ENCODE measurements around the gene TNFRSF9. TPM values are rescaled to one million over a fixed set of nuclear protein-coding genes. Genes with fewer than 3 reads are reported as not detected.
A peak's percentile ranks its signal among the peaks of the same experiment; 100 is the strongest.

Gene TNFRSF9
- total RNA-seq, 2 experiments from 2014 or later: 146 to 149 TPM

DNA sequence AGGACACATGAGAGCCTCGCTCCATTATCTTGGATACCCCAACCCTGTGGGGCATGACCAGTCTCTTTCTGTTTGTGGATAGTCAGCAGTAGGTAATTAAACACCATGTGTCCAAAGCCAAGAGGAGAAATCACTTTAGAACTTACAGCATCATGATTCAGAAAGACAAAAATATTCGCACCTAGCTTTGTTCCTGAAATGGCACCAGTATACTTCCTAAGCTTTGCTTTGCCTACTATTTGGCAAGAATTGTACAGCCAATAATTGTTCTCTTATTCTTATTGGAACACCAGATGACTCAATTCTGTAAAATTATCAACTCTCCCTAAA is 24.2 kb downstream of the TNFRSF9 start:
- Mint-ChIP-seq H3K4me3 (peak overlapping the region; percentile 24), H3K27me3 (no peaks in the 10 kb centered on the region), H3K27ac (peak overlapping the region; percentile 86), H3K36me3 (peaks cover 45% of the 10 kb centered on the region), H3K4me1 (peaks cover 67% of the 10 kb centered on the region), H3K9me3 (peaks cover 4% of the 10 kb centered on the region)
- no peak for DNase-seq

DNA sequence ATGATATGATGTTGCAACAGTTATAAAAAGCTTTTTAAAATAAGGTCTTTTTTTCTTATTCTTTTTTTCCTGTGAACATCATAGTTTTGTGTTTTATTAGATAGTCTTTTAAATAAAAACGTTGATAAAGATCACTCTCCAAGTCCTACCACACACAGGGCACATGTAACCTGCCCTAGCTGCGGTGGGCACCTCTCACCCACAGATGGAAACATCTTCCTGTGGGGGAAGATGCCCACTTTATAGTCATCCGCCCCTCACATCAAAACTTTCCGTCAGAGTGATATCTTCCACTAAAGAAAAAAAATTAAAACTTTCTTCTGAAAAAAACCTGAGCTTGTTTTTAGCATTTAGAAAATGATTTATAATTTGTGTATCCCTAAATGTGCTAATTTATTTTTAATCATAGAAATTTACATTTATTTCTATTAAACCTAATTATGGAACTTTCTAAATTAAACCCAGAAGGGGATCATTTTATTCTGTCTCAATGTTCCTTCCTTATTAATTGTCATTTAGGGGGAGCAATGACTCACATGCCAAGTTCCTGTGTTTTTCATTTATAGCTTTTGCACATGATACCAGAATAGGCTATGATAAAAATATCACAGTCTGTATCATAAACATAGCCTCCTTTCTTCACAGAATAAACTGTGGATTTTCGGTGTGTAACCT is 24.7 kb downstream of the TNFRSF9 start:
- H3K27me3 Mint-ChIP-seq: no peaks in the 10 kb centered on the region
- H3K27ac Mint-ChIP-seq: peak overlapping the region; percentile 89
- H3K36me3 Mint-ChIP-seq: peaks cover 42% of the 10 kb centered on the region
- peak overlapping the region; percentile 24 for H3K4me3 Mint-ChIP-seq
- H3K9me3 Mint-ChIP-seq: peaks cover 4% of the 10 kb centered on the region
- peaks cover 68% of the 10 kb centered on the region for H3K4me1 Mint-ChIP-seq
- DNase-seq: peak; percentile 61

DNA sequence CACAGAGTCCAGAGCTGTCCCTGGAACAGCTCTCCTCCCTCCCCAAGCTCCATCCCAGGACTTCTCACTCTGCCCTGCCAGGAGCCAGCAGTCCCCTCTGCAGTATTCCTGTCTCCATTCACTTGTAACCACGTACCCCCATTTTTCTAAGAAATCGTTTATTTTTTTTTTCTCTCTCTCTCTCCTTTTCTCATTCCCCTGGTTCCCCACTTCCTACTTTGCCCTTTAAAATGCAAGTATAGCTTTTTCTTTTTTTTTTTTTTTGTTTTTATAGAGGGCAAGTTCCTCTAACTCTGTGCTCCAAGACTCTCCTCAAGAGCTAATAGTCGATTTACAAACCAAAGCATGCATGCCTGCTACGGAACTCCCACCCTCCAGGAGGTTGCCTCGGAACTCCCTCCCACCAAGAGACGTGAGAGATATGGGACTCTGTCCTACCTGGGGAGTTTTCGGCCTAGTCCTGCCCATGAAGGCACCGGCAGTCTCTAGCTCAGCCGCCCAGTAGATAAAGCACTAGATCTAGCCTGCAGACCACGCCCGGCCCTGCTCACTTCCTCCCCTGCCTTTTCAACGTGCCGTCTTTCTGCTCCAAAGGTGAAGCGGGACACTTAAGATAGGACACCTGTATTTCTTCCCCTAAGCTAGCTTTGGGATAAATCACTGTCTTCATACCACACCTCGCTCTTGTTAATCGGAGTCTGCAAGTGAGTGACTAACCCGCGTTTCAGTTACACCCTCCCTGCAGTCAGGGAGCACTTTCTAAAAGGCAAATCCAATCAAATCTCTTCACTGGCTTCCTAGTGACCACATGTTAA is 27.7 kb downstream of the TNFRSF9 start:
- H3K4me1 Mint-ChIP-seq: peaks cover 46% of the 10 kb centered on the region
- H3K36me3 Mint-ChIP-seq: peaks cover 23% of the 10 kb centered on the region
- no peaks in the 10 kb centered on the region for H3K27me3 Mint-ChIP-seq
- no peak for DNase-seq
- peak overlapping the region; percentile 58 for H3K4me3 Mint-ChIP-seq
- H3K9me3 Mint-ChIP-seq: peaks cover 1% of the 10 kb centered on the region
- peak overlapping the region; percentile 83 for H3K27ac Mint-ChIP-seq

DNA sequence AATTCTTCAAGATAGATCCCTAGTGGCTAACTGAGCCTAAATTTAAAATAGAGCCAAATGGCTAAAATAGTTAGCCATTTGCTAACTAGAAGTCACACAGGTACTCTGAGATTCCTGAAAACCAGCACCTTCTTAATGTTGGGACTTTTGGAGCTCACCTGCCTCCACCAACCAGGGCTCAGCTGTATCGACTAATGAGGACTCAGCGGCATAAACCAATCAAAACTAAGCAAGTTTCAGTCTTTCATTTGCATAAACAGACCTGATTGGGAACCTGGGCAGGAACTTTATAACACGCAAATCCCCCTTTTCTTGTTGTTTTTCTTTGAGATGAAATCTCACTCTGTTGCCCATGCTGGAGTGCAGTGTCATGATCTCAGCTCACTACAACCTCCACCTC is 28.5 kb downstream of the TNFRSF9 start:
- DNase-seq: no peak
- Mint-ChIP-seq H3K27me3 (no peaks in the 10 kb centered on the region), H3K4me1 (peaks cover 41% of the 10 kb centered on the region), H3K4me3 (peak overlapping the region; percentile 58), H3K36me3 (peaks cover 19% of the 10 kb centered on the region), H3K27ac (no peak overlapping the region), H3K9me3 (peaks cover under 1% of the 10 kb centered on the region)

DNA sequence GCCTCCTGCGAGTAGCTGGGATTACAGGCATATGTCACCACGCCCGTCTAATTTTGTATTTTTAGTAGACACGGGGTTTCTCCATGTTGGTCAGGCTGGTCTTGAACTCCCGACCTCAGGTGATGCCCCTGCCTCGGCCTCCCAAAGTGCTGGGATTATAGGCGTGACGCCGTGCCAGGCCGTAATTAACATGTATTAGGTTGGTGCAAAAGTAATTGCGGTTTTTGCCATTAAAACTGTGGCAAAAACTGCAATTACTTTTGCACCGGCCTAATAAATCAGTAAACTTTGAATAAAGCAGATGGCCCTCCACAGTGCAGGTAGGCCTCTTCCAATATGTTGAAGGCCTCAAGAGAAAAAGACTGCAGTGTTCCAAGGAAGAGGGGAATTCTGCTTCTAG is 35.4 kb downstream of the TNFRSF9 start:
- Mint-ChIP-seq H3K27me3 (no peaks in the 10 kb centered on the region), H3K4me3 (no peak overlapping the region), H3K9me3 (no peaks in the 10 kb centered on the region), H3K27ac (no peak overlapping the region), H3K36me3 (peaks cover 5% of the 10 kb centered on the region), H3K4me1 (peaks cover 9% of the 10 kb centered on the region)
- DNase-seq: no peak

DNA sequence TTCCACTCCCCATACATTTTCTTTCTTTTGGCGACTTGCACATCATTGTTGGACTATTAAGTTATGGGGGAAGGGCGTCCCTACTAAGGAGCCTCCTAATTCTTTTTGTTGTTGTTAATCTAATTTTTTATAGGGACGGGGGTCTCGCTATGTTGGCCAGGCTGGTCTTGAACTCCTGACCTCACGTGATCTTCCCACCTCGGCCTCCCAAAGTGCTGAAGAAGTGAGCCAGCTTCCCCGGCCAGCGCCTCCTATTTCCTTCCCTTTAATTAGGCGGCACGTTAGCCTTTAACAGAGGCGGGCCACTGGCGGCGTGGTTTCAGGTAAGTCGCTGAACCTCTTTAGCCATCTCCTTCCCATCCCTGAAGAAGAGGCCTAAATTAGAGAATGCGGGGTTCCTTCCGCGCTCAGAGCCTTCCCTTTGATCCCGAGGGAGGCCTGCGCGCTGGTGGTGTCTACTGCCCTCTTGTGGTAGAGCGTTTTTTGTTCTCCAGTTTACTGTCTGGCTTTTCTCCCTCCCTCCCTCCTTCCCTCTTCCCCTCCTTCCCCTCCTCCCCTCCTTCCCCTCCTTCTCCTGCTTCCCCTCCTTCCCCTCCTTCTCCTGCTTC is 38.1 kb downstream of the TNFRSF9 start:
- H3K4me1 Mint-ChIP-seq: peaks cover 16% of the 10 kb centered on the region
- H3K36me3 Mint-ChIP-seq: peaks cover 5% of the 10 kb centered on the region
- H3K4me3 Mint-ChIP-seq: peak overlapping the region; percentile 43
- H3K27me3 Mint-ChIP-seq: no peaks in the 10 kb centered on the region
- H3K27ac Mint-ChIP-seq: no peak overlapping the region
- peak; percentile 54 for DNase-seq
- H3K9me3 Mint-ChIP-seq: no peaks in the 10 kb centered on the region

DNA sequence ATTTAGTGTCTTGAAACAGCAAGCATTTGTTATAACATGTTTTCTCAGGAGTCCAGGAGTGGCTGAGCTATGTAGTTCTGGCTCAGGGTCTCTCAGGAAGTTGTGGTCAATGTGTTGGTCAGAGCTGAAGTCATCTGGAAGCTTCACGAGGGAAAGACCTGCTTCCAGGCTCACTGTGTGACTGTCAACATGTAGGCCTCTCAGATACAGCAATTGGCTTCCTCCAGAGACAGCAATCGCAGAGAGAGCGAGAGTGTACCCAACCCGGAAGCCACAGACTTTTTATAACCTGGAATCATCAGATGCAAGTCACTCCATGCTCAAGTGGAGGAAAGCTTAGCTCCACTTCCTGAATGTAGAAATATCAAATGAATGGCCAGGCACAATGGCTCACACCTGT is 40.9 kb downstream of the TNFRSF9 start:
- Mint-ChIP-seq H3K27ac (no peak overlapping the region), H3K4me3 (no peak overlapping the region), H3K36me3 (no peaks in the 10 kb centered on the region), H3K4me1 (peaks cover 14% of the 10 kb centered on the region), H3K9me3 (no peaks in the 10 kb centered on the region), H3K27me3 (no peaks in the 10 kb centered on the region)
- DNase-seq: no peak

DNA sequence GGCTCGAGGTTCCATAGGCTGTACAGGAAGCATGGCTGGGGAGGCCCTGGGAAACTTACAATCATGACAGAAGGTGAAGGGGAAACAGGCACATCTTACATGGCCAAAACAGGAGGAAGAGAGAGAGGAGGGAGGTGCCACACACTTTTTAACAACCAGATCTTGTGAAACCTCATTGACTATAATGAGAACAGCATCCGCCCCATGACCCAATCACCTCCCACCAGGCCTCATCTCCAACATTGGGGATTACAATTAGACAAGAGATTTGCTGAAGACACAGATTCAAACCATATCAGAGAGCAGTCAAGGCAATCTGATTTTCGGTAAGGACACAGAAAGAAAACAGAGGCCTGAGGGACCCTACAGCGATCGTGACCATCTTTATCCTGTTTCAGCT is 41.7 kb downstream of the TNFRSF9 start:
- Mint-ChIP-seq H3K36me3 (no peaks in the 10 kb centered on the region), H3K27me3 (no peaks in the 10 kb centered on the region), H3K4me3 (no peak overlapping the region), H3K9me3 (no peaks in the 10 kb centered on the region), H3K4me1 (peaks cover 14% of the 10 kb centered on the region), H3K27ac (no peak overlapping the region)
- no peak for DNase-seq

DNA sequence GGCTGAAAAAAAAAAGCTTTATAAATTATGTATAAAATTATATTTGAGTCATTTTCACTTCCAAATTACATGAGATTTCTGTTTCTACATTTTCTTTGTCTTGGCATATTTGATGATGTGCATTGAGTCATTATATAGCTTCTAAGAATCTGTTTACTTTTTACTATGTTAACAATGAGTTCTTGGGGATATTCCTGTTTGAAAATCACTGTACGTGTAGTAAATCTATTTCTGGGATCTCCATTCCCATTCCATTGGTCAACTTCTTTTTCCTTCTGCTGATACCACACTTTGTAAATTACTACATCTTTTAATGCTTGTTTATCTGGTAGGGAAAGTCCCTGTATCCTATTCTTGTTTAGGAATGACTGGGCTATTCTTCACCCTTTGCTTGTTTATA is 43.6 kb downstream of the TNFRSF9 start:
- no peak overlapping the region for H3K4me3 Mint-ChIP-seq
- no peaks in the 10 kb centered on the region for H3K27me3 Mint-ChIP-seq
- H3K4me1 Mint-ChIP-seq: peaks cover 6% of the 10 kb centered on the region
- no peaks in the 10 kb centered on the region for H3K9me3 Mint-ChIP-seq
- no peaks in the 10 kb centered on the region for H3K36me3 Mint-ChIP-seq
- DNase-seq: no peak
- H3K27ac Mint-ChIP-seq: no peak overlapping the region

DNA sequence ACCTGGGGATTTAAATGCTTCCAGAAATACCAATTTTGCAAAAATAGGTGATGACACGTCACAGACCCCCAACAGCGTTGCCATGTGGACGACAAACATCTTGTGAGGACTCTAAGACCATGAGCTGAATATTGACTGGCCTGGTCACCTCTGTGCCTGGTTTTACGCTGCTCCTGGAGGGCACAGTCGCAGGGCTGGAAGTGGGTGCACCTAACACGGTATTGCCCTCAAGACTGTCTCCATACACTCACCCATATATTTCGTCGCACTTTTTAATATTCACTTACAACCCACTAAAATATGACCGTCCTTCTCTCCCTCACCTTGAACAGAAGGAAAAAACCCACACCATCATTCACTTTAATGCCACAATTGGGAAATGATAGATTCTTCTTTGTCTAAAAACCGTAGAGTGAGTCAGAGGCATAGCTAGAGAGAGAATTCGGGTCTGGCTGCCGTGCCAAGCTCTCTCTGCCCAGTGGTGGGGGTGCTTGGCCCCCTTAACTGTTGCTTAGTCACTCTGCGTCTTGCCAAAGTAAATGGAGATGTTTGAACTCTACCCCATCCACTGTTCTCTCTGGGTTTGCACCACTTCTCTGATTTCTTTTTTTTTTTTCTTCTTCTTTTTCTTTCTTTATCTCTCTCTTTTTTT is 47.0 kb downstream of the TNFRSF9 start:
- Mint-ChIP-seq H3K9me3 (no peaks in the 10 kb centered on the region), H3K27me3 (peaks cover 3% of the 10 kb centered on the region), H3K4me3 (no peak overlapping the region), H3K36me3 (no peaks in the 10 kb centered on the region), H3K27ac (no peak overlapping the region), H3K4me1 (no peaks in the 10 kb centered on the region)
- no peak for DNase-seq

DNA sequence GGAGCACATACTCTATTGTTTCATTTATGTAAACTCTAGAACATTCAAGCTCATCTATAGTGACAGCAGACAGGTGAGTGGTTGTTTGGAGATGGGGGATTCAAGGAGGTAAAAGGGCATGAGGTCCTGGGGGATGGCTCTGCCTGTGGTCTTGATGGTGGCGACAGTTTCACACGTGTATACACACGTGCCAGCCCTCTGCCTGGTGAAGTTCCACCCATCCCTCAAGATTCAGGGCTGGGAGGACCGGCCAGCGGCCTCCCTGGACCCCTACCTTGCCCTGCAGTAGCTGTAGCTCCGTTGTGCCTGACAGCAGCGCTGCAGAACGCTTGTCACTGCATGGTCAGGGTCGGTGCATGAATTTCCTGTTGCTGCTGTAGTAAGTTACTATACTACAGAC is 48.8 kb downstream of the TNFRSF9 start:
- no peaks in the 10 kb centered on the region for H3K9me3 Mint-ChIP-seq
- H3K36me3 Mint-ChIP-seq: no peaks in the 10 kb centered on the region
- peaks cover 1% of the 10 kb centered on the region for H3K4me1 Mint-ChIP-seq
- H3K4me3 Mint-ChIP-seq: no peak overlapping the region
- DNase-seq: no peak
- H3K27ac Mint-ChIP-seq: no peak overlapping the region
- peaks cover 12% of the 10 kb centered on the region for H3K27me3 Mint-ChIP-seq

DNA sequence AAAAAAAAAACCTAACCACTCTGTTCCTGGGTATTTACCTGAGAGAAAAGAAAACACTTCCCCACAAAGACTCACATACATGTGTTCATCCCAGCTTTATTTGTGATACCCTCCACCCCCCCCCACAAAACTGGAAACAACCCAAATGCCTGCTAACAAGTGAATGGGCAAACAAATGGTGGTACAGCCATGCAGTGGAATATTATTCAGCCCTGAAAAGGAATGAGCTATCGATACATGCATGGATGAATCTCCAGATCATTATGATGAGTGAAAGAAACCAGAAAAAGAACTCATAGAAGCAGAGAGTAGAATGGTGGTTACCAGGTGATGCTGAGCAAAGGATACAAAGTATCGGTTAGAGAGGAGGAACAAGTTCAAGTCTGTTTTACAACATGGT is 49.8 kb downstream of the TNFRSF9 start:
- Mint-ChIP-seq H3K4me3 (no peak overlapping the region), H3K27ac (no peak overlapping the region), H3K4me1 (peaks cover 1% of the 10 kb centered on the region), H3K9me3 (no peaks in the 10 kb centered on the region), H3K27me3 (peaks cover 18% of the 10 kb centered on the region), H3K36me3 (no peaks in the 10 kb centered on the region)
- no peak for DNase-seq

DNA sequence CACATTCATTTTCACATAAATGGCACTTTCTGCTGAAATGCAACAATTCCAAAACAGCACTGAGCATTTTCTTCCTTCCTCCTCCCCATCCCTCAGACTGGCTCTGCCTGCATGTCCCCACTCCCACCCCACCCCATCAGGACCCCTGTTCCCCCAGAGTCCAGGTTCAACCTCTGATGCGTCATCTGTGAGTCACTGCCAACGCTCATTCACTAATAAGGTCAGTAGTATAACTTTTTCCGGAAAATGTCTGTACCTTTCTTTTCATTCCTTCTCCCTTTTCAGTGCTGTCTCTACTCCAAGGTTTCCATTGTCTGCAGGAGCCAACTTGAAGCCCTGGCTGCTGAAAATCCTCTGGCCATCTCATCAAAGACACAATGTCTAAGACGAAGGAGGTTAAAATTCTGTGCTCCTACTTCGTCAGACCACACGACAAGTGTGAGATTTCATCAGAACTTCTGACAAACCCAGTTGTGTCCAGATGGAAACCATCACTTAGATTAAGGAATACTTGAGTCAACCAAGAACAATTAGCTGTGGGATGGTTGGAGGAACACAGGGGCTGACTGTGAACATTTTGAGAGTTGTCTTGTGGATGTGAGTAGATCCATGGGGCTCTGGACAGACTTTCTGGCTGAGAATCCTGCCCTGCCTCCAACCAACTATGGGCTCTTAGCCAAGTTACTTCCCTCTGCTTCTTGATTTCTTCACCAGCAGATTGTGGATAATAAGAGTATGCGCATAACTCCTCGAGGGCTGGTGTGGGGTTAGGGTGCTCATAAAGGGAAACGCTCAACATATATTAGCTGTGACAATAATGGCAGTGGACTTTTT is 52.2 kb downstream of the TNFRSF9 start:
- peaks cover 1% of the 10 kb centered on the region for H3K4me1 Mint-ChIP-seq
- peaks cover 2% of the 10 kb centered on the region for H3K9me3 Mint-ChIP-seq
- H3K36me3 Mint-ChIP-seq: no peaks in the 10 kb centered on the region
- H3K4me3 Mint-ChIP-seq: no peak overlapping the region
- H3K27ac Mint-ChIP-seq: no peak overlapping the region
- DNase-seq: no peak
- H3K27me3 Mint-ChIP-seq: peaks cover 32% of the 10 kb centered on the region

DNA sequence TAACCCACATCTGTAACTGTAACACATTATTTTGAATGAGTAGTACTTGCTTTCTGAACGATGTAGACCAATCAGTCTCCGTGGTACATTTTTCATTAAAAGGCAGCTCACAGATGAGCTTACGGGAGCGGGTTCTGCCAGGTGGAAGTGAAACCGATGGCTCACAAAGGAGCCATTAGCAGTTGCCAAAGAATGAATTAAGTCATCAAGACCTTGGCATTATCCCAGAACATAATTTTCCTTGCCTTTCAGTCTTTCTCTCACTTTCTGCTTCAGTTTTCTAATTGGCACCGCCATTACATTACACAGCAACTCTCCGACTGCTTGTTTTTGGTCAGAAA is 54.3 kb downstream of the TNFRSF9 start:
- no peak for DNase-seq
- Mint-ChIP-seq H3K4me1 (peaks cover 1% of the 10 kb centered on the region), H3K4me3 (no peak overlapping the region), H3K36me3 (no peaks in the 10 kb centered on the region), H3K27ac (no peak overlapping the region), H3K27me3 (peaks cover 32% of the 10 kb centered on the region), H3K9me3 (peaks cover 2% of the 10 kb centered on the region)

Data from activated naive CD8-positive, alpha-beta T cell treated with anti-CD3 and anti-CD28 coated beads for 36 hours (primary cell).